ENCODE measurements around the gene NDUFA12.

The NDUFA12 gene

GRCh38 chr12:94965982-94966630 is 37.4 kb downstream of the NDUFA12 start:
- no peak for DNase-seq (ENCODE audit: low spot score)
- POLR2A ChIA-PET (ENCODE audit: low non-redundant PET), result no interaction called here
- no peak for TF ChIP-seq CTCF (conservative IDR thresholded peaks at IDR 0.05; ENCODE audit: low read depth)
- H3K27ac ChIP-seq, result no peak overlapping the region
- CTCF ChIA-PET, result interaction anchor here (0.5 to 0.6 kb wide), 2 partner anchors 369 to 557 kb away, joined by 3 to 4 read pairs; no protein-coding TSS in a partner anchor

DNA sequence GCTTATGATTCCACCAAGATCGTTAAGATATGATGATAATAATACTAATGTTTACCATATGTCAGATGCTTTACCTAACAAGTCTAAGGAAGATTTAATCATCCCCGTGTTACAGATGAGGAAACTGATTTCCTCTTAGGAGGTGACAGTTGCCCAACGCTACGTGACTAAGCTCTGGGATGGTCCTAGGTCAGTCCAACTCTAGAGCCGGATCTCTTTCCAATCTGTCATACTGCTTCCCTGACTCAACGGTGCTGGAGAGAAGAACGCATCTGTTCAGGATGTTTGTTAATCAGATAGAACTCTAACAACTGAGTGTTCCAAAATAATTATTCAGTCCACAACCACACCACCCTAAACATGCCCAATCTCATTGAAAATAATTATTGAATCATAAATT is 39.8 kb downstream of the NDUFA12 start:
- H3K27ac ChIP-seq, result no peak overlapping the region
- CTCF ChIA-PET, result no interaction called here
- TF ChIP-seq CTCF (conservative IDR thresholded peaks at IDR 0.05; ENCODE audit: low read depth), result no peak
- POLR2A ChIA-PET (ENCODE audit: low non-redundant PET), result no interaction called here
- DNase-seq (ENCODE audit: low spot score), result no peak

DNA sequence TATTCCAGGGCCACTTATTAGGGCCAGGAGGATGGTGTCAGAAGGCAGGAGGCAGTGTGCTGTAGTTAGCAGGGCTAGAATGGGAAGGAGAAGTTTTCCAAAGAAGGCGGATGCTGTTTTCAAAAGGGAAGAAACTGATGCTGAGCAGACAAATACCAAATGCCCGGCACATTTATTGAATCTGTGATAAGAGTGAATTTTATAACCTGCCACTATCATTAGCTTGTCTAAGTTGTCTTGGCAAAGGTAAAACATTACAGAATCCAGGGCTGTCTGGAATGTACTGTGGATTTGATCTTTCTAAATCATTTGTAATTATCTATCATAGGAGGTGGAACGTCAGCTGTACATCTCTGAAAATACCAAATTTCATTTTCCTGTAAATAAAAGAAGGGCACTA is 40.8 kb downstream of the NDUFA12 start:
- CTCF ChIA-PET, result interaction anchor here (0.6 kb wide), 1 partner anchor 1460 kb away, joined by 4 read pairs; no protein-coding TSS in a partner anchor

GRCh38 chr12:94961911-94962310 is 41.6 kb downstream of the NDUFA12 start:
- no peak for DNase-seq (ENCODE audit: low spot score)
- CTCF ChIA-PET, result interaction anchor here (0.9 kb wide), 1 partner anchor 87 kb away, joined by 5 read pairs; no protein-coding TSS in a partner anchor
- no peak for TF ChIP-seq CTCF (conservative IDR thresholded peaks at IDR 0.05; ENCODE audit: low read depth)
- no peak overlapping the region for H3K27ac ChIP-seq
- POLR2A ChIA-PET (ENCODE audit: low non-redundant PET), result interaction anchor here (0.6 kb wide), 1 partner anchor 303 kb away, joined by 3 read pairs; no protein-coding TSS in a partner anchor

More for the DNA sequence above, 40.8 kb downstream of the NDUFA12 start:
- TF ChIP-seq CTCF (conservative IDR thresholded peaks at IDR 0.05; ENCODE audit: low read depth), result no peak
- POLR2A ChIA-PET (ENCODE audit: low non-redundant PET), result no interaction called here
- no peak for DNase-seq (ENCODE audit: low spot score)
- H3K27ac ChIP-seq, result no peak overlapping the region

DNA sequence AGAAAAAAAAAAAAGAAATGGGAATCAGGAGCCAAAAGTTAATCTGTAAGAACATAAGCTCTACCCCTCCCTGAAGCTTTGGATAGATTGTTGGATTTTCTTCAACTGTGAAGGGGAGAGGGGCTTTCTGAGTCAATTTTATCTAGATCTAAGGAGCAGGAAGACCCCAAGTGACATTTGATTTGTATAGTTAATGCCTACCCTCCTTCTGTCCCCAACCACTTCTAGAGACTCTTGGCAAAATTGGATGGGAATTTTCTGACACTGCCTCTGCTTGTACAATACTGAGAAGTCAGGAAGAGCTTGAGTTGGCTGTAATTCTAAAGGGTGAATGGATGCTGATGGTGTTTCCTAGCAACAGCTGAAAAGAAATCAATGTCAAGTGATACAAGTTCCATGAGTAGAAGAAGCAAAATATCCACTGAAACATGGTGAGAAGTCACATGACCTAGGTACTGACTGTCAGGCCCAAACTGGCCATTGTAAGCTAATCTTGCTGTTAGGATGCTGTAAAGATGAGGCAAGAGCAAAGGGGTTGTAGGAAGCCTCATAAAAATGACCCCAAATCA is 42.2 kb downstream of the NDUFA12 start:
- no peak for DNase-seq (ENCODE audit: low spot score)
- TF ChIP-seq CTCF (conservative IDR thresholded peaks at IDR 0.05; ENCODE audit: low read depth), result no peak
- H3K27ac ChIP-seq, result no peak overlapping the region
- POLR2A ChIA-PET (ENCODE audit: low non-redundant PET), result interaction anchor here (0.6 kb wide), 1 partner anchor 302 kb away, joined by 3 read pairs; no protein-coding TSS in a partner anchor
- CTCF ChIA-PET, result interaction anchor here (0.7 to 0.9 kb wide), 2 partner anchors 86 to 573 kb away, joined by 3 to 5 read pairs; no protein-coding TSS in a partner anchor

GRCh38 chr12:94957006-94957405 is 46.5 kb downstream of the NDUFA12 start:
- ChIA-PET POLR2A (ENCODE audit: low non-redundant PET) (no interaction called here), CTCF (no interaction called here)
- no peak for DNase-seq (ENCODE audit: low spot score)
- TF ChIP-seq CTCF (conservative IDR thresholded peaks at IDR 0.05; ENCODE audit: low read depth), result no peak
- no peak overlapping the region for H3K27ac ChIP-seq
